Activated CD4-positive, alpha-beta memory T cell treated with anti-CD3 and anti-CD28 coated beads, Interleukin-2, amount 10 ng/mL, durations not matched to agents 7 days and 5 days (primary cell): ENCODE measurements around the gene CDHR1. TPM values are rescaled to one million over a fixed set of nuclear protein-coding genes. Genes with fewer than 3 reads are reported as not detected.

Experiments
- CTCF ChIA-PET: fragments of 350-600 bp; sonication (Branson Sonifier 250); formaldehyde crosslinking; loops from one replicate; lab custom pipeline; 2021; ENCODE audit warnings: antibody characterized with exemption, inconsistent platforms; lab: Charles Lee
- POLR2A ChIA-PET: fragments of 350-600 bp; sonication (Branson Sonifier 250); formaldehyde crosslinking; loops from one replicate; lab custom pipeline; 2021; ENCODE audit warnings: antibody characterized with exemption; lab: Charles Lee
- DNase-seq: peaks from one replicate; pipeline ENCODE4 v3.0.0-alpha.2; 2020
- H3K27ac Mint-ChIP-seq: one replicate; pipeline ENCODE4 v1.8.0; 2021; ENCODE audit warnings: mild to moderate bottlenecking, mixed read lengths
- H3K27me3 Mint-ChIP-seq: one replicate; pipeline ENCODE4 v1.8.0; 2021; ENCODE audit warnings: mixed read lengths
- H3K36me3 Mint-ChIP-seq: one replicate; pipeline ENCODE4 v1.8.0; 2021; ENCODE audit warnings: low read depth, mixed read lengths
- H3K4me1 Mint-ChIP-seq: one replicate; pipeline ENCODE4 v1.8.0; 2021; ENCODE audit warnings: mixed read lengths
- H3K4me3 Mint-ChIP-seq: one replicate; pipeline ENCODE4 v1.8.0; 2021; ENCODE audit warnings: mild to moderate bottlenecking, mixed read lengths
- H3K9me3 Mint-ChIP-seq: one replicate; pipeline ENCODE4 v1.8.0; 2021; ENCODE audit warnings: mixed read lengths
- total RNA-seq, 2 experiments: library from RNA; stranded (reverse); gene quantifications; one replicate each; pipeline ENCODE4 v1.2.3, GENCODE V29; 2021

CDHR1 gene
- total RNA-seq, 2 experiments from 2014 or later, result 0.38 to 0.45 TPM

DNA sequence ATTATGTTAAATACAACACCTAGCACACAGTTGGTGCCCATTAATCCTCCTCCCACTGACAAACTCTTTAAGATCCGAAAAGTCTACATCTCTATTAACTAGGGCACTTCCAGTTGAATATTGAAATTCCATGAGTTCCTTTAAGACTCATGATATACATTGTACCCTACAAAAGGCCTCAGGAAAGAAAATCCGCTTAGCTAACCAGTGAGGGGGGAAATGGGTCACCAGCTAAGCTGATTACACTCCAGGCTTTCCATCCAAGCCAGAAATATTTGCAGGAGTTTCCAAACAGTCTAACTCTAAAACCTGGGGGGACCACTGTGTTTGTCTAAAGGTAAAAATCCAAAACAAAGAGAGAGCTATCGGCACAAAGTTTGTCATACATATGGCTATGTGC is 32.3 kb downstream of the CDHR1 start:
- no peaks in the 10 kb centered on the region for H3K36me3 Mint-ChIP-seq
- H3K4me1 Mint-ChIP-seq, result no peaks in the 10 kb centered on the region
- peaks cover 15% of the 10 kb centered on the region for H3K27me3 Mint-ChIP-seq
- H3K27ac Mint-ChIP-seq, result no peak overlapping the region
- H3K4me3 Mint-ChIP-seq, result no peak overlapping the region
- POLR2A ChIA-PET, result no interaction called here
- CTCF ChIA-PET, result no interaction called here
- DNase-seq, result no peak
- H3K9me3 Mint-ChIP-seq, result no peaks in the 10 kb centered on the region

DNA sequence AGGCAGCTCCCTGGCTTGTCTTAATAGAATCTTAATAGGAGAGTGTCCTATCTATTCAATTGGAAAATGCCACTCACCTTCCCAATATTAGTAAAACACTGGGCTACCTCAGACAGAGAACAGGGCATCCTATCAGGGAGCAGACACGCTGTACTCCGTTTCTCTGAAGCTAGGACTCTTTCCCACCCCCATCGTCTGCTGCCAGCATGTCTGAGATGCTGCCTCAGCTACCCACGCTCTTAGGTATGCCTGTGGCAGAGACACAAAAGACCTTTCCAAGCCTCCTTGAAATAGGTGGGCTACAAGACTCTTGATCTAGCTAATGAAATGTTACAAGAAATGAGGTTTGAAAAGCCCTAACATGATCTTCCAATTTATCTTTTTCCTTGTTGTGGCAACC is 33.5 kb downstream of the CDHR1 start:
- Mint-ChIP-seq H3K9me3 (no peaks in the 10 kb centered on the region), H3K27ac (no peak overlapping the region), H3K4me3 (no peak overlapping the region), H3K27me3 (peaks cover 15% of the 10 kb centered on the region), H3K4me1 (no peaks in the 10 kb centered on the region), H3K36me3 (no peaks in the 10 kb centered on the region)
- no peak for DNase-seq
- ChIA-PET POLR2A (no interaction called here), CTCF (no interaction called here)

DNA sequence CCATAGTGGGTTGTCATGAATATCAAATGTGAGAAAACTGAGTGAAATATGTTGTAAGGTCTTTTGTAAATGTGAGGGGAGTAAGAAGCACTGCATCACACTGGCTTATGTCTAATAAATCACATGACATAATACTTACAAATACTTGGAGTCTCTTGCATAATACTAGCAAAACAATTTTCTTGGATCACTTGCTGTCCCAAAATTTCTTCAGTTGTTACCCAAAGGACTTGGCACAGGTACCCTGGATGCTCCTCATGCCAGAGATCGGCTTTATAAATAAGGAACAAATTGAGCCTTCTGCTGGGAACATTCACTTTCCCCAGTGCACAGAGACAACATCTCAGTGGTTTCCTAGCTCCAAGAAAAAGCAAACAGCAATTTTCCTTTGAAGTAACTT is 36.0 kb downstream of the CDHR1 start:
- H3K27ac Mint-ChIP-seq, result no peak overlapping the region
- no peaks in the 10 kb centered on the region for H3K4me1 Mint-ChIP-seq

DNA sequence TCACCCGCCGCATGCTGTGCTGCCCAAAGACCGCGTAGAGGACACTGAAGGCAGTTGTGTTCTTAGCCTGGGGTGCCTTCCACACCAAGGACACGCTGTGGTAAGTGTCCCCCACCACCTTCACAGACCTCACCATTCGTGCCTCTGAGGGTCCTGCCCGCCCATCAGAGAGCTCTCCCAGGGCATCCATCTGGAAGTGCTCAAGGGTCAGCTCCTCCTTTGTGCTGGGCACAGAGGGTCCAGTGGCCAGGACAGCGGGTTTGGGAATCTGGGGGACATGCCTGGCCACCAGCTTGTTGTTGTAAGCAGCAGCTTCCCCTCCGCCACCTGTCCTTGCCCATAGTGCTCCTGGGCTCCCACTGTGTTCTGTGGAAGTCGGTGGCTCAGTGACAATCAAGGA is 38.0 kb downstream of the CDHR1 start:
- peaks cover 13% of the 10 kb centered on the region for H3K27me3 Mint-ChIP-seq
- H3K4me3 Mint-ChIP-seq, result no peak overlapping the region
- no peaks in the 10 kb centered on the region for H3K36me3 Mint-ChIP-seq
- H3K27ac Mint-ChIP-seq, result no peak overlapping the region
- ChIA-PET CTCF (no interaction called here), POLR2A (no interaction called here)
- no peaks in the 10 kb centered on the region for H3K9me3 Mint-ChIP-seq
- no peak for DNase-seq
- H3K4me1 Mint-ChIP-seq, result no peaks in the 10 kb centered on the region

More for the DNA sequence above, 36.0 kb downstream of the CDHR1 start:
- H3K4me3 Mint-ChIP-seq, result no peak overlapping the region
- H3K9me3 Mint-ChIP-seq, result no peaks in the 10 kb centered on the region
- no peaks in the 10 kb centered on the region for H3K36me3 Mint-ChIP-seq
- POLR2A ChIA-PET, result no interaction called here
- CTCF ChIA-PET, result no interaction called here
- no peak for DNase-seq
- peaks cover 15% of the 10 kb centered on the region for H3K27me3 Mint-ChIP-seq

GRCh38 chr10:84233940-84234339 is 39.6 kb downstream of the CDHR1 start:
- Mint-ChIP-seq H3K9me3 (no peaks in the 10 kb centered on the region), H3K36me3 (no peaks in the 10 kb centered on the region), H3K27me3 (peaks cover 9% of the 10 kb centered on the region), H3K27ac (no peak overlapping the region), H3K4me1 (no peaks in the 10 kb centered on the region), H3K4me3 (no peak overlapping the region)
- CTCF ChIA-PET, result interaction anchor here (1.0 kb wide), 2 partner anchors 23 to 86 kb away, joined by 3 to 4 read pairs; no protein-coding TSS in a partner anchor
- POLR2A ChIA-PET, result no interaction called here
- no peak for DNase-seq

- no peaks in the 10 kb centered on the region for H3K4me1 Mint-ChIP-seq
- ChIA-PET POLR2A (no interaction called here), CTCF (no interaction called here)
- H3K27me3 Mint-ChIP-seq, result peaks cover 6% of the 10 kb centered on the region
- H3K36me3 Mint-ChIP-seq, result no peaks in the 10 kb centered on the region
- H3K27ac Mint-ChIP-seq, result no peak overlapping the region
- no peak for DNase-seq
- no peaks in the 10 kb centered on the region for H3K9me3 Mint-ChIP-seq
- H3K4me3 Mint-ChIP-seq, result no peak overlapping the region
These were observed 40.1 kb downstream of the CDHR1 start for GRCh38 chr10:84234479-84234878.

- H3K9me3 Mint-ChIP-seq, result no peaks in the 10 kb centered on the region
- no peaks in the 10 kb centered on the region for H3K4me1 Mint-ChIP-seq
These were observed 40.8 kb downstream of the CDHR1 start for GRCh38 chr10:84235096-84235495.

DNA sequence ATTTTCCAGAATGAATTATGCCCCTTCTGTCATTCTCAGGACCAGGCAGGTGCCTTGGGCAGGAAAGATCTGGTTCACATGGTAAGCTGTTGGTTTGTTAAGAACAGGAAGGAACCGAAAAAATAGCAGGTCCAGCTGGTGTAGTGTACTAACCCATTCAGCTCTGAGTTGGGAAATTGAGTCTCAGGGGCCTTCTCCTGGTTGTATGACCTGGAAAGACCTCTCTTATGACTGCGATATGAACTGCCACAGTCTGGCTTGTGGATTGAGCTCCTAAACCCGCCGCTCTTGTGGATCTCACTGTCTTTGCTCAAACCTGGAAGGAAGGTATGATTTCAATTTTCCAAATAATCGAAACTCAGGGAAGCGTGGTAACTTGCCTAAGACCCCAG is 42.5 kb downstream of the CDHR1 start:
- Mint-ChIP-seq H3K9me3 (no peaks in the 10 kb centered on the region), H3K27ac (no peak overlapping the region), H3K4me3 (no peak overlapping the region), H3K36me3 (no peaks in the 10 kb centered on the region), H3K27me3 (peaks cover 6% of the 10 kb centered on the region), H3K4me1 (no peaks in the 10 kb centered on the region)
- DNase-seq, result no peak
- ChIA-PET CTCF (interaction anchor here (1.1 to 1.6 kb wide), 2 partner anchors 28 to 301 kb away, joined by 3 to 4 read pairs; no protein-coding TSS in a partner anchor), POLR2A (no interaction called here)

More at GRCh38 chr10:84235096-84235495, 40.8 kb downstream of the CDHR1 start:
- Mint-ChIP-seq H3K27me3 (peaks cover 6% of the 10 kb centered on the region), H3K36me3 (no peaks in the 10 kb centered on the region), H3K27ac (no peak overlapping the region), H3K4me3 (no peak overlapping the region)
- ChIA-PET POLR2A (no interaction called here), CTCF (no interaction called here)
- DNase-seq, result no peak

DNA sequence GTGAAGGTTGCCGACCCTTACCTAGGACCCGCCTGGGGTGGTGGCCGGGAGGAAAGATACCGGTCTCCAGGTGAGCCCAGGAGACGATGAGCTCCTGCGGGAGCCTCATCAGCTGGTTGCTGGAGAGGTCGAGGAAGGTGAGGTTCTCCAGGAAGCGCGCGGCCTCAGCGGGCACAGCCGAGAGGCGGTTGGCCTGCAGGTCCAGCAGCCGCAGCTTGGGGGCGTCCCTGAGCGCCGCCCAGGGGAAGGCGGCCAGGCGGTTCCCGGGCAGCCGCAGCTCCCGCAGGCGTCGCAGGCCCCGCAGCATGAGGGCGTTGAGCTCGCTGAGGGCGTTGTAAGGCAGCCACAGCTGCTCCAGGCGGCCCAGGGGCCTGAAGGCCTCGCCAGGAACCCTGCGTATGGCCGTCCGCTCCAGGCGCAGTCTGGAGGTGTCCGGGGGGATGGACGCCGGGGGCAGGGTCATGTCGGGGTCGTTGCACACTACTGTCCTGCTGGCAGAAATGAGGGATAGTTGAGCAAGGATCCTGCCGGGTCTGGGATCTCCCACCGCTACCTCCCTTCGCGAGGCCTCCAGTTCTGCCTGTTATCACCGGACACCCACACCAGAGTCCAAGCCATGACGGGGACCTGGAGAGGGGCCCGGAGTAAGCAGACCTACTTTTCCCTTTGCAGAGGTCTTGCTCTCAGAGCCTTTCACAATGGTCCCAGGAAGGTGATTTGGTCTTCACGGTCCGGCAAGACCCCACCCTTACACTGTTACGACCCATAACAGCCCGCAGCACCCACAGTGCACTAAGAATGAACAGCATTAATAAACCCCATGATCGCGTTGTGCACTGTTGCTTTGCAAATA is 43.1 kb downstream of the CDHR1 start:
- CTCF ChIA-PET, result interaction anchor here (1.1 to 1.6 kb wide), 2 partner anchors 27 to 300 kb away, joined by 3 to 4 read pairs; no protein-coding TSS in a partner anchor
- Mint-ChIP-seq H3K27ac (no peak overlapping the region), H3K9me3 (no peaks in the 10 kb centered on the region)

GRCh38 chr10:84238909-84239308 is 44.6 kb downstream of the CDHR1 start:
- H3K36me3 Mint-ChIP-seq, result no peaks in the 10 kb centered on the region
- H3K4me3 Mint-ChIP-seq, result no peak overlapping the region
- H3K9me3 Mint-ChIP-seq, result no peaks in the 10 kb centered on the region
- ChIA-PET CTCF (no interaction called here), POLR2A (no interaction called here)
- no peaks in the 10 kb centered on the region for H3K4me1 Mint-ChIP-seq
- no peak for DNase-seq
- H3K27me3 Mint-ChIP-seq, result peaks cover 6% of the 10 kb centered on the region
- no peak overlapping the region for H3K27ac Mint-ChIP-seq

More for the DNA sequence above, 43.1 kb downstream of the CDHR1 start:
- Mint-ChIP-seq H3K4me1 (no peaks in the 10 kb centered on the region), H3K27me3 (peaks cover 6% of the 10 kb centered on the region), H3K36me3 (no peaks in the 10 kb centered on the region), H3K4me3 (no peak overlapping the region)
- POLR2A ChIA-PET, result no interaction called here
- DNase-seq, result no peak

- H3K36me3 Mint-ChIP-seq, result no peaks in the 10 kb centered on the region
- no peak within 1 kb of the TSS for H3K27ac Mint-ChIP-seq
- H3K27me3 Mint-ChIP-seq, result peaks cover 9% of the 10 kb centered on the region
- H3K4me3 Mint-ChIP-seq, result no peak within 1 kb of the TSS
- ChIA-PET POLR2A (no interaction called here), CTCF (no interaction called here)
- no peaks in the 10 kb centered on the region for H3K9me3 Mint-ChIP-seq
- DNase-seq, result no peak
- no peaks in the 10 kb centered on the region for H3K4me1 Mint-ChIP-seq
These were observed 47.0 kb downstream of the CDHR1 start, which contains the start of gene LRIT1 for GRCh38 chr10:84241185-84241790. LRIT1 (minus strand) TSS chr10:84241546; CDS start chr10:84241439, 107 bp downstream.

GRCh38 chr10:84243759-84244158 is 49.4 kb downstream of the CDHR1 start:
- Mint-ChIP-seq H3K9me3 (no peaks in the 10 kb centered on the region), H3K27me3 (peaks cover 7% of the 10 kb centered on the region), H3K4me1 (no peaks in the 10 kb centered on the region), H3K36me3 (no peaks in the 10 kb centered on the region), H3K27ac (no peak overlapping the region), H3K4me3 (no peak overlapping the region)
- ChIA-PET POLR2A (no interaction called here), CTCF (no interaction called here)
- no peak for DNase-seq

GRCh38 chr10:84244651-84245270 is 50.4 kb downstream of the CDHR1 start, which contains the start of gene RGR:
RGR (plus strand) TSS chr10:84245053; CDS start chr10:84245091, 38 bp downstream.
- peaks cover 6% of the 10 kb centered on the region for H3K27me3 Mint-ChIP-seq
- no peak for DNase-seq
- H3K9me3 Mint-ChIP-seq, result no peaks in the 10 kb centered on the region
- no peak within 1 kb of the TSS for H3K27ac Mint-ChIP-seq
- ChIA-PET POLR2A (no interaction called here), CTCF (no interaction called here)
- H3K36me3 Mint-ChIP-seq, result no peaks in the 10 kb centered on the region
- no peaks in the 10 kb centered on the region for H3K4me1 Mint-ChIP-seq
- no peak within 1 kb of the TSS for H3K4me3 Mint-ChIP-seq
